NK-92 (cell line): ENCODE measurements around the gene CXCL12.

Experiments
- DNase-seq: peaks from one replicate; lab custom pipeline; 2025; ENCODE audit not compliant: unreplicated experiment; lab: John Stamatoyannopoulos, UW

Gene CXCL12

GRCh38 chr10:44335330-44336021 is 49.4 kb downstream of the CXCL12 start:
- no peak for DNase-seq

GRCh38 chr10:44334621-44335184 is 50.2 kb downstream of the CXCL12 start:
- DNase-seq = no peak

- DNase-seq = no peak
These were observed 50.8 kb downstream of the CXCL12 start for GRCh38 chr10:44334091-44334490.

GRCh38 chr10:44333511-44333910 is 51.4 kb downstream of the CXCL12 start:
- DNase-seq = no peak

GRCh38 chr10:44332465-44332864 is 52.4 kb downstream of the CXCL12 start:
- DNase-seq = no peak

GRCh38 chr10:44330431-44330830 is 54.5 kb downstream of the CXCL12 start:
- no peak for DNase-seq

- DNase-seq = no peak
These were observed 57.4 kb downstream of the CXCL12 start for GRCh38 chr10:44327461-44327860.
